HCT116 (cell line): ENCODE data around the gene DHH. TPM values are rescaled to one million over a fixed set of nuclear protein-coding genes. Genes with fewer than 3 reads are reported as not detected.

Experiments
- ATAC-seq: fragments of 200-7000 bp; cut with Tn5 transposase; 2 replicates; pipeline ENCODE4 v1.9.1; 2020; ENCODE audit warnings: mild to moderate bottlenecking, moderate library complexity
- BruUV-seq: library from RNA; stranded (reverse); fragments of 400-500 nt; replicated peaks from 2 replicates; lab custom pipeline; 2021; lab: Mats Ljungman, UMichigan
- CTCF ChIA-PET: fragments of 300-600 bp; sonication (Branson Sonifier 250); formaldehyde crosslinking; loops from one replicate; lab custom pipeline; 2021; ENCODE audit warnings: antibody characterized with exemption; lab: Charles Lee
- POLR2A ChIA-PET: fragments of 300-600, 350-600 bp; sonication (Branson Sonifier 250); formaldehyde crosslinking; loops from one replicate; lab custom pipeline; 2021; ENCODE audit warnings: antibody characterized with exemption; lab: Charles Lee
- RAD21 ChIA-PET, 2 experiments: fragments of 300-600 bp; sonication (Branson Sonifier 250); formaldehyde crosslinking; loops; one replicate each; lab custom pipeline; 2023; ENCODE audit warnings: low total read pairs in 2 of 2; ENCODE audit not compliant: uncharacterized antibody in 2 of 2, unreplicated experiment in 2 of 2, low non-redundant PET in 1 of 2; lab: Charles Lee
- DNase-seq: peaks from one replicate; pipeline ENCODE4 v3.0.0-alpha.2; 2010; ENCODE audit warnings: low read depth, low spot score
- H2AFZ ChIP-seq: fragments of 200-600 bp; shearing (Covaris generic), sonication (generic); 2 replicates; pipeline ENCODE4 v1.6.1; 2017; ENCODE audit warnings: low read depth, mixed run types, mixed read lengths, antibody characterized with exemption, low read length; ENCODE audit not compliant: poor library complexity, severe bottlenecking
- H3K27ac ChIP-seq: 2 replicates; pipeline ENCODE4 v1.5.1; 2012; ENCODE audit warnings: low read depth, low read length
- H3K27me3 ChIP-seq: fragments of 200-600 bp; sonication (generic); 2 replicates; pipeline ENCODE4 v1.6.1; 2016; ENCODE audit warnings: mixed run types, low read length, mixed read lengths; ENCODE audit not compliant: insufficient read depth
- H3K36me3 ChIP-seq, 2 experiments: fragments of 200-500 bp in 1 of 2; fragments of 200-600 bp in 1 of 2; sonication (Bioruptor generic) in 1 of 2; sonication (generic) in 1 of 2; 2 replicates each; pipeline versions ENCODE4 v1.5.1 to v1.6.1; 2014 to 2016; ENCODE audit warnings: low read length in 2 of 2, inconsistent platforms in 1 of 2, mixed read lengths in 1 of 2, mixed run types in 1 of 2; ENCODE audit not compliant: insufficient read depth in 2 of 2, control insufficient read depth in 1 of 2
- H3K4me1 ChIP-seq, 2 experiments: fragments of 200-600 bp in 1 of 2; sonication (generic) in 1 of 2; 2 replicates each; pipeline versions ENCODE4 v1.5.1 to v1.6.1; 2012 to 2017; ENCODE audit warnings: low read length in 2 of 2, inconsistent platforms in 1 of 2, mild to moderate bottlenecking in 1 of 2, mixed read lengths in 1 of 2, mixed run types in 1 of 2, moderate library complexity in 1 of 2; ENCODE audit not compliant: insufficient read depth in 2 of 2, control insufficient read depth in 1 of 2
- H3K4me2 ChIP-seq: fragments of 200-600 bp; sonication (generic); 2 replicates; pipeline ENCODE4 v1.6.1; 2017; ENCODE audit warnings: mixed run types, low read length, mixed read lengths
- H3K4me3 ChIP-seq, 2 experiments: fragments of 200-600 bp in 1 of 2; sonication (generic) in 1 of 2; replicated peaks in 1 of 2; 2 replicates each; pipeline ENCODE4 v1.5.1; 2011 to 2016; ENCODE audit warnings: low read length in 2 of 2, control low read depth in 1 of 2, low read depth in 1 of 2, mild to moderate bottlenecking in 1 of 2, mixed read lengths in 1 of 2, mixed run types in 1 of 2
- H3K79me2 ChIP-seq: fragments of 200-600 bp; sonication (generic); 2 replicates; pipeline ENCODE4 v1.6.1; 2017; ENCODE audit warnings: mild to moderate bottlenecking, mixed run types, low read length, moderate library complexity, mixed read lengths; ENCODE audit not compliant: insufficient read depth
- H3K9ac ChIP-seq: fragments of 200-600 bp; sonication (generic); 2 replicates; pipeline ENCODE4 v1.6.1; 2016; ENCODE audit warnings: low read length, mixed read lengths
- H3K9me2 ChIP-seq: fragments of 200-600 bp; sonication (generic), shearing (Covaris generic); 2 replicates; pipeline ENCODE4 v1.6.1; 2017; ENCODE audit warnings: mixed run types, mild to moderate bottlenecking, moderate library complexity; ENCODE audit not compliant: insufficient read depth
- H3K9me3 ChIP-seq, 2 experiments: fragments of 200-500 bp in 1 of 2; fragments of 200-600 bp in 1 of 2; sonication (Bioruptor generic) in 1 of 2; sonication (generic) in 1 of 2; 2 replicates each; pipeline ENCODE4 v1.6.1; 2014 to 2017; ENCODE audit warnings: low read length in 2 of 2, mixed read lengths in 2 of 2, inconsistent platforms in 1 of 2, low read depth in 1 of 2, mild to moderate bottlenecking in 1 of 2, mixed run types in 1 of 2, moderate library complexity in 1 of 2; ENCODE audit not compliant: control insufficient read depth in 1 of 2, insufficient read depth in 1 of 2
- H4K20me1 ChIP-seq: fragments of 200-600 bp; sonication (generic), shearing (Covaris generic); 2 replicates; pipeline ENCODE4 v1.6.1; 2017; ENCODE audit warnings: mixed run types, mild to moderate bottlenecking, moderate library complexity; ENCODE audit not compliant: insufficient read depth
- ATF3 ChIP-seq: IDR thresholded peaks from 2 replicates; pipeline ENCODE4 v1.6.1; 2012
- EZH2 ChIP-seq: fragments of 200-600 bp; sonication (generic); IDR thresholded peaks from 2 replicates; pipeline ENCODE4 v1.6.1; 2017; ENCODE audit warnings: antibody characterized with exemption, mixed run types
- FOSL1 ChIP-seq: IDR thresholded peaks from 2 replicates; pipeline ENCODE4 v1.6.1; 2012; ENCODE audit warnings: low read depth
- RAD21 ChIP-seq: IDR thresholded peaks from 2 replicates; pipeline ENCODE4 v1.6.1; 2012; ENCODE audit warnings: low read depth, mild to moderate bottlenecking
- SIN3A ChIP-seq: IDR thresholded peaks from 2 replicates; pipeline ENCODE4 v1.6.1; 2012; ENCODE audit warnings: low read depth
- ZBTB33 ChIP-seq: IDR thresholded peaks from 2 replicates; pipeline ENCODE4 v1.6.1; 2011; ENCODE audit warnings: mild to moderate bottlenecking, low read length, moderate library complexity; ENCODE audit not compliant: insufficient replicate concordance; ENCODE audit errors: extremely low read depth
- intact Hi-C: fragments of 100-400 bp; cut with micrococcal nuclease; formaldehyde crosslinking; loops from 2 replicates; pipeline ENCODE4 v1.10.0; 2022
- total RNA-seq: library from RNA; stranded (reverse); gene quantifications from one replicate; pipeline ENCODE4 v1.2.1, GENCODE V29; 2021; ENCODE audit not compliant: unreplicated experiment

Gene DHH
- total RNA-seq, 1 experiment from 2014 or later, result 0.22 TPM

- no peak overlapping the region for H3K4me2 ChIP-seq
- H3K4me3 ChIP-seq, result no peak overlapping the region
- H3K36me3 ChIP-seq, result no peaks in the 10 kb centered on the region
- no peaks in the 10 kb centered on the region for H4K20me1 ChIP-seq
- no peak overlapping the region for H3K27ac ChIP-seq
- CTCF ChIA-PET, result no interaction called here
- no peaks in the 10 kb centered on the region for H3K27me3 ChIP-seq
- ATAC-seq, result no peak
- intact Hi-C loops, result no loop called here
- H3K9ac ChIP-seq, result no peak overlapping the region
- RAD21 ChIA-PET, result no interaction called here
- H3K9me2 ChIP-seq, result no peaks in the 10 kb centered on the region
- no peaks in the 10 kb centered on the region for H3K4me1 ChIP-seq
- no peaks in the 10 kb centered on the region for H3K79me2 ChIP-seq
- no peak for DNase-seq
- BruUV-seq, result no TSS peak
- POLR2A ChIA-PET, result interaction anchor here (1.8 kb wide), 1 partner anchor 13 kb away, joined by 14 read pairs; the partner anchor contains the start of gene TUBA1B
- H2AFZ ChIP-seq, result no peak overlapping the region
- TF ChIP-seq ZBTB33 (no peak), SIN3A (no peak)
- H3K9me3 ChIP-seq, result no peaks in the 10 kb centered on the region
These were observed 49.8 kb upstream of the DHH start for GRCh38 chr12:49144384-49144783.

GRCh38 chr12:49138999-49139398 lies 44.4 kb upstream of the DHH start:
- no peak overlapping the region for H2AFZ ChIP-seq
- no peaks in the 10 kb centered on the region for H4K20me1 ChIP-seq
- no TSS peak for BruUV-seq
- 0 out of 2 replicates have a peak, but pooled peaks cover under 1% of the 10 kb centered on the region for H3K79me2 ChIP-seq
- intact Hi-C loops, result loop anchor here (10.0 kb wide), 1 partner anchor 96 kb away; no protein-coding TSS in a partner anchor
- H3K4me2 ChIP-seq, result no peak overlapping the region
- H3K4me3 ChIP-seq, result no peak overlapping the region
- no peaks in the 10 kb centered on the region for H3K4me1 ChIP-seq
- H3K27ac ChIP-seq, result no peak overlapping the region
- ChIA-PET RAD21 (no interaction called here), CTCF (no interaction called here), POLR2A (interaction anchor here (2.3 kb wide), 1 partner anchor 8 kb away, joined by 17 read pairs; the partner anchor contains the start of gene TUBA1B)
- no peaks in the 10 kb centered on the region for H3K27me3 ChIP-seq
- no peak for TF ChIP-seq RAD21
- no peak for TF ChIP-seq ZBTB33
- no peak for TF ChIP-seq FOSL1
- TF ChIP-seq ATF3, result no peak
- no peak for TF ChIP-seq EZH2
- no peak for ATAC-seq
- no peaks in the 10 kb centered on the region for H3K36me3 ChIP-seq
- no peaks in the 10 kb centered on the region for H3K9me2 ChIP-seq
- H3K9ac ChIP-seq, result no peak overlapping the region
- H3K9me3 ChIP-seq, result no peaks in the 10 kb centered on the region
- no peak for DNase-seq
